ENCODE results near the gene PKDREJ. TPM values are rescaled to one million over a fixed set of nuclear protein-coding genes. Genes with fewer than 3 reads are reported as not detected.

Gene PKDREJ
- polyA plus RNA-seq, 1 of the 3 experiments (the other 2 are of a cell fraction) = not detected

- H3K36me3 ChIP-seq (replicated peaks in 1 of 2; ENCODE audit: control insufficient read depth in 1 of 2, insufficient read depth in 2 of 2, low read length in 1 of 2) = peaks cover 8 to 13% of the 10 kb centered on the region in 2 experiments
- ChIA-PET POLR2A (interaction anchor here (0.5 to 1.6 kb wide), 7 partner anchors 8 to 289 kb away, joined by 3 to 8 read pairs (median 4); partner anchors contain the start of gene TTC38), CTCF (interaction anchor here (0.8 to 5.8 kb wide), 7 partner anchors 10 to 302 kb away, joined by 3 to 45 read pairs (median 4); no protein-coding TSS in a partner anchor)
- H3K79me2 ChIP-seq (ENCODE audit: insufficient read depth) = peaks cover 47% of the 10 kb centered on the region
- peaks cover 5 to 21% of the 10 kb centered on the region in 2 experiments; a peak in 3 of 4 replicates for H3K4me1 ChIP-seq (ENCODE audit: control insufficient read depth in 1 of 2, insufficient read depth in 2 of 2, low read depth in 1 of 2, low read length in 1 of 2)
- peak within 1 kb of the TSS; percentile 74 to 90 for H3K27ac ChIP-seq (ENCODE audit: low read depth in 2 of 2, low read length in 1 of 2)
- DNase-seq = peak; percentile 99
- H3K9ac ChIP-seq = peak within 1 kb of the TSS; percentile 81
- 4% methylated on average over 29 of the region's 76 CpGs for whole genome bisulfite sequencing (ENCODE audit: low lambda C conversion rate)
- H3K9me3 ChIP-seq = no peaks in the 10 kb centered on the region
- H3K27me3 ChIP-seq (ENCODE audit: insufficient read depth) = no peaks in the 10 kb centered on the region
- no peaks in the 10 kb centered on the region for H3K9me2 ChIP-seq
- H4K20me1 ChIP-seq (ENCODE audit: insufficient read depth) = no peaks in the 10 kb centered on the region
- H2AFZ ChIP-seq (ENCODE audit: low read depth) = peak within 1 kb of the TSS; percentile 90
- peak within 1 kb of the TSS; percentile 75 to 82 for H3K4me3 ChIP-seq (ENCODE audit: low read depth in 2 of 2, low read length in 1 of 2)
- peaks cover 4% of the 10 kb centered on the region for H3F3A ChIP-seq (replicated peaks; ENCODE audit: insufficient read depth)
- H3K4me2 ChIP-seq = peak within 1 kb of the TSS; percentile 97
- TF ChIP-seq SMC3 (IDR thresholded peaks at IDR 0.05; ENCODE audit: low read depth, low read length) = peak; percentile 33; the same call in 1 of the 2 replicates
- no peak for TF ChIP-seq RXRA (IDR thresholded peaks at IDR 0.05; ENCODE audit: borderline replicate concordance, low read depth)
- TF ChIP-seq USF1 (IDR thresholded peaks at IDR 0.05; ENCODE audit: borderline replicate concordance, low read depth) = no peak
- no peak for TF ChIP-seq TCF12 (IDR thresholded peaks at IDR 0.05)
- TF ChIP-seq TEAD4 (IDR thresholded peaks at IDR 0.05; ENCODE audit: borderline replicate concordance, insufficient read depth) = no peak
- peak; percentile 89 for TF ChIP-seq CHD2 (IDR thresholded peaks at IDR 0.05; ENCODE audit: low read length, partially characterized antibody)
- no peak for TF ChIP-seq FOSL2 (IDR thresholded peaks at IDR 0.05; ENCODE audit: borderline replicate concordance, low read depth)
- TF ChIP-seq NFIC (IDR thresholded peaks at IDR 0.05; ENCODE audit: borderline replicate concordance) = no peak
- peak; percentile 31; the same call in 1 of the 2 replicates for TF ChIP-seq IRF3 (IDR thresholded peaks at IDR 0.05; ENCODE audit: low read depth, low read length)
- TF ChIP-seq SIN3A (IDR thresholded peaks at IDR 0.05; ENCODE audit: borderline replicate concordance, low read depth, low read length) = peak; percentile 98
- TF ChIP-seq NRF1 (IDR thresholded peaks at IDR 0.05; ENCODE audit: low read depth, low read length) = peak; percentile 90
- peak; percentile 82 for TF ChIP-seq POLR2AphosphoS5 (IDR thresholded peaks at IDR 0.05; ENCODE audit: low read depth, low read length)
- no peak for TF ChIP-seq MEF2A (IDR thresholded peaks at IDR 0.05; ENCODE audit: borderline replicate concordance, low read depth)
- TF ChIP-seq EP300 (IDR thresholded peaks at IDR 0.05; ENCODE audit: borderline replicate concordance in 1 of 2, low read depth in 1 of 2, low read length in 1 of 2) = no peak
- no peak for TF ChIP-seq ZBTB33 (IDR thresholded peaks at IDR 0.05; ENCODE audit: borderline replicate concordance, low read depth)
- TF ChIP-seq RFX5 (IDR thresholded peaks at IDR 0.05; ENCODE audit: low read length) = no peak
- TF ChIP-seq MAX (IDR thresholded peaks at IDR 0.05; ENCODE audit: low read depth) = peak; percentile 45
- no peak for TF ChIP-seq GATA2 (CRISPR knock-in tag; IDR thresholded peaks at IDR 0.05)
- TF ChIP-seq REST (IDR thresholded peaks at IDR 0.05; ENCODE audit: low read depth, low read length) = no peak
- no peak for TF ChIP-seq PBX3 (IDR thresholded peaks at IDR 0.05)
- peak; percentile 65; the same call in 1 of the 2 replicates for TF ChIP-seq TAF1 (IDR thresholded peaks at IDR 0.05; ENCODE audit: borderline replicate concordance, low read depth, low read length)
Measured at GRCh38 chr22:46296257-46297150, 33.4 kb upstream of the PKDREJ start, which contains the start of gene GTSE1. GTSE1 (plus strand) TSS chr22:46296870; CDS start chr22:46297401, 531 bp downstream.
